Measurements from ENCODE around the gene R3HDM4.

GRCh38 chr19:932648-933552 lies 19.9 kb upstream of the R3HDM4 start:
- TF ChIP-seq CTCF (IDR thresholded peaks at IDR 0.05; ENCODE audit: low read depth, low read length) (no peak), MYC (IDR thresholded peaks at IDR 0.05; ENCODE audit: low read depth, low read length) (peak; percentile 70), POLR2A (IDR thresholded peaks at IDR 0.05; ENCODE audit: extremely low read depth, insufficient read length) (no peak)

Measured in NB4 (cell line).